Activated CD4-positive, alpha-beta T cell treated with anti-CD3 and anti-CD28 coated beads, Interleukin-2, Interleukin-6, amounts not matched to agents 100 ng/mL and 50 ng/mL, durations not matched to agents 16 hours and 8 hours (primary cell): ENCODE measurements around the gene COL16A1.
A peak's percentile ranks its signal among the peaks of the same experiment; 100 is the strongest.

Experiments
- DNase-seq: peaks from one replicate; pipeline ENCODE4 v3.0.0-alpha.2; 2020

COL16A1 gene

GRCh38 chr1:31663622-31664452, 40.0 kb downstream of the COL16A1 start:
- peak; percentile 56 for DNase-seq

GRCh38 chr1:31662463-31662862, 41.4 kb downstream of the COL16A1 start:
- DNase-seq = no peak

GRCh38 chr1:31661856-31662255, 42.0 kb downstream of the COL16A1 start:
- DNase-seq = no peak

- no peak for DNase-seq
These were observed 42.9 kb downstream of the COL16A1 start for GRCh38 chr1:31660871-31661455.

- DNase-seq = no peak
These were observed 43.9 kb downstream of the COL16A1 start for GRCh38 chr1:31659889-31660288.

- no peak for DNase-seq
These were observed 45.1 kb downstream of the COL16A1 start for GRCh38 chr1:31658721-31659120.

- no peak for DNase-seq
These were observed 45.8 kb downstream of the COL16A1 start for GRCh38 chr1:31657972-31658510.

- DNase-seq = no peak
These were observed 46.6 kb downstream of the COL16A1 start for GRCh38 chr1:31657020-31657804.

- DNase-seq = no peak
These were observed 48.1 kb downstream of the COL16A1 start for GRCh38 chr1:31655756-31656155.

GRCh38 chr1:31655104-31655503, 48.7 kb downstream of the COL16A1 start:
- DNase-seq = no peak

- no peak for DNase-seq
These were observed 49.4 kb downstream of the COL16A1 start for GRCh38 chr1:31654474-31654776.

GRCh38 chr1:31653717-31654473, 49.9 kb downstream of the COL16A1 start:
- no peak for DNase-seq

GRCh38 chr1:31652891-31653499, 50.8 kb downstream of the COL16A1 start:
- DNase-seq = no peak

GRCh38 chr1:31651766-31652165, 52.1 kb downstream of the COL16A1 start:
- DNase-seq = no peak

GRCh38 chr1:31651089-31651420, 52.8 kb downstream of the COL16A1 start:
- DNase-seq = no peak

- no peak for DNase-seq
These were observed 53.4 kb downstream of the COL16A1 start for GRCh38 chr1:31650161-31651088.

GRCh38 chr1:31648641-31649357, 55.0 kb downstream of the COL16A1 start:
- DNase-seq = no peak

GRCh38 chr1:31648190-31648589, 55.6 kb downstream of the COL16A1 start:
- DNase-seq = no peak

GRCh38 chr1:31647106-31647505, 56.7 kb downstream of the COL16A1 start:
- DNase-seq = no peak

- DNase-seq = no peak
These were observed 57.4 kb downstream of the COL16A1 start for GRCh38 chr1:31646259-31646960.
